HEK293 (cell line): Measurements from ENCODE around the gene GALNT1.

Source experiments
- CTCF ChIA-PET: fragments of 350-600 bp; formaldehyde crosslinking; extraction: SDS; loops from one replicate; lab custom pipeline; 2021; ENCODE audit warnings: antibody characterized with exemption; lab: Yijun Ruan, JAX
- POLR2A ChIA-PET: fragments of 300-600 bp; formaldehyde crosslinking; extraction: SDS; loops from one replicate; lab custom pipeline; 2020; ENCODE audit warnings: antibody characterized with exemption, inconsistent platforms; lab: Yijun Ruan, JAX
- H3K27ac ChIP-seq: fragments of 200-500 bp; sonication (Bioruptor generic); 2 replicates; pipeline ENCODE4 v1.5.1; 2014; ENCODE audit warnings: low read depth, low read length, control low read depth, inconsistent platforms; ENCODE audit errors: extremely low read depth
- H3K36me3 ChIP-seq, 2 experiments: fragments of 200-500 bp in 1 of 2; sonication (Bioruptor generic) in 1 of 2; 1 replicate in 1 of 2; 2 replicates in 1 of 2; pipeline ENCODE4 v1.5.1; 2014 to 2017; ENCODE audit warnings: inconsistent platforms in 2 of 2, low read length in 2 of 2; ENCODE audit not compliant: control insufficient read depth in 2 of 2, insufficient read depth in 1 of 2
- H3K4me1 ChIP-seq: fragments of 200-500 bp; sonication (Bioruptor generic); 2 replicates; pipeline ENCODE4 v1.5.1; 2014; ENCODE audit warnings: mild to moderate bottlenecking, low read length, inconsistent platforms; ENCODE audit not compliant: control insufficient read depth, insufficient read depth
- H3K4me3 ChIP-seq: 2 replicates; pipeline ENCODE4 v1.5.1; 2011; ENCODE audit warnings: low read depth, mild to moderate bottlenecking, control low read depth, low read length, moderate library complexity
- H3K9me3 ChIP-seq: fragments of 200-500 bp; sonication (Bioruptor generic); 2 replicates; pipeline ENCODE4 v1.5.1; 2014; ENCODE audit warnings: low read depth, low read length, inconsistent platforms; ENCODE audit not compliant: control insufficient read depth, insufficient read depth
- BCL11B ChIP-seq: fragments of 450-650 bp; formaldehyde crosslinking; IDR thresholded peaks from 2 replicates; pipeline ENCODE4 v1.5.1; 2016; ENCODE audit warnings: low read depth, missing biosample characterization, missing genetic modification characterization
- ELK4 ChIP-seq: IDR thresholded peaks from 2 replicates; pipeline ENCODE4 v1.6.1; 2011; ENCODE audit warnings: mild to moderate bottlenecking, low read depth, low read length, borderline replicate concordance
- GLI4 ChIP-seq: fragments of 450-650 bp; formaldehyde crosslinking; IDR thresholded peaks from 2 replicates; pipeline ENCODE4 v1.5.1; 2016; ENCODE audit warnings: missing biosample characterization, missing genetic modification characterization
- HIC1 ChIP-seq: fragments of 450-650 bp; formaldehyde crosslinking; IDR thresholded peaks from 2 replicates; pipeline ENCODE4 v1.5.1; 2016; ENCODE audit warnings: missing biosample characterization, missing genetic modification characterization
- HOXD13 ChIP-seq: sonication (generic); formaldehyde crosslinking; IDR thresholded peaks from 2 replicates; pipeline ENCODE4 v1.8.0; 2022; ENCODE audit warnings: missing genetic modification reagents, borderline replicate concordance
- TRIM28 ChIP-seq: IDR thresholded peaks from 2 replicates; pipeline ENCODE4 v1.6.1; 2011; ENCODE audit warnings: low read length, control low read depth, borderline replicate concordance
- YY1 ChIP-seq: fragments of 450-650 bp; formaldehyde crosslinking; IDR thresholded peaks from 2 replicates; pipeline ENCODE4 v1.5.1; 2018; ENCODE audit warnings: missing biosample characterization, missing genetic modification characterization
- ZBTB17 ChIP-seq: fragments of 450-650 bp; formaldehyde crosslinking; IDR thresholded peaks from 2 replicates; pipeline ENCODE4 v1.5.1; 2016; ENCODE audit warnings: missing biosample characterization, missing genetic modification characterization
- ZFHX2 ChIP-seq: fragments of 450-650 bp; formaldehyde crosslinking; conservative IDR thresholded peaks from 2 replicates; pipeline ENCODE4 v1.5.1; 2016; ENCODE audit warnings: missing biosample characterization, missing genetic modification characterization
- ZNF2 ChIP-seq: fragments of 450-650 bp; formaldehyde crosslinking; IDR thresholded peaks from 2 replicates; pipeline ENCODE4 v1.5.1; 2016; ENCODE audit warnings: missing biosample characterization, missing genetic modification characterization
- ZNF24 ChIP-seq: fragments of 450-650 bp; formaldehyde crosslinking; IDR thresholded peaks from 2 replicates; pipeline ENCODE4 v1.5.1; 2016; ENCODE audit warnings: missing biosample characterization, missing genetic modification characterization
- ZNF274 ChIP-seq, 2 experiments: fragments of 200-500 bp in 1 of 2; fragments of 450-650 bp in 1 of 2; sonication (Bioruptor generic) in 1 of 2; formaldehyde crosslinking in 1 of 2; IDR thresholded peaks; 2 replicates each; pipeline versions ENCODE4 v1.5.1 to v1.6.1; 2014 to 2016; ENCODE audit warnings: borderline replicate concordance in 1 of 2, inconsistent platforms in 1 of 2, low read length in 1 of 2, missing biosample characterization in 1 of 2, missing genetic modification characterization in 1 of 2
- ZNF324 ChIP-seq: fragments of 450-650 bp; formaldehyde crosslinking; IDR thresholded peaks from 2 replicates; pipeline ENCODE4 v1.5.1; 2016; ENCODE audit warnings: missing biosample characterization, missing genetic modification characterization
- ZNF530 ChIP-seq: fragments of 450-650 bp; formaldehyde crosslinking; IDR thresholded peaks from 2 replicates; pipeline ENCODE4 v1.5.1; 2016; ENCODE audit warnings: low read depth, missing biosample characterization, missing genetic modification characterization
- ZNF549 ChIP-seq: fragments of 450-650 bp; IDR thresholded peaks from 2 replicates; pipeline ENCODE4 v1.5.1; 2018; ENCODE audit warnings: missing biosample characterization, missing genetic modification characterization, mild to moderate bottlenecking, inconsistent platforms, moderate library complexity
- ZNF747 ChIP-seq: fragments of 450-650 bp; formaldehyde crosslinking; IDR thresholded peaks from 2 replicates; pipeline ENCODE4 v1.5.1; 2016; ENCODE audit warnings: missing biosample characterization, missing genetic modification characterization
- ZNF76 ChIP-seq: fragments of 450-650 bp; formaldehyde crosslinking; IDR thresholded peaks from 2 replicates; pipeline ENCODE4; 2016; ENCODE audit warnings: low read depth, missing biosample characterization, missing genetic modification characterization, borderline replicate concordance
- ZNF785 ChIP-seq: fragments of 450-650 bp; formaldehyde crosslinking; IDR thresholded peaks from 2 replicates; pipeline ENCODE4 v1.5.1; 2016; ENCODE audit warnings: missing biosample characterization, missing genetic modification characterization
- ZSCAN16 ChIP-seq: fragments of 450-650 bp; formaldehyde crosslinking; IDR thresholded peaks from 2 replicates; pipeline ENCODE4 v1.5.1; 2016; ENCODE audit warnings: missing biosample characterization, missing genetic modification characterization
- ZXDB ChIP-seq: fragments of 450-650 bp; formaldehyde crosslinking; IDR thresholded peaks from 2 replicates; pipeline ENCODE4 v1.5.1; 2016; ENCODE audit warnings: missing biosample characterization, missing genetic modification characterization
- TF ChIP-seq, protein P1 (sequence below): fragments of 450-650 bp; formaldehyde crosslinking; IDR thresholded peaks from 2 replicates; pipeline ENCODE4 v1.5.1; 2016; ENCODE audit warnings: missing biosample characterization, missing genetic modification characterization, borderline replicate concordance
- TF ChIP-seq, protein P2 (sequence below): fragments of 450-650 bp; formaldehyde crosslinking; IDR thresholded peaks from 2 replicates; pipeline ENCODE4 v1.5.1; 2016; ENCODE audit warnings: missing biosample characterization, missing genetic modification characterization, borderline replicate concordance

Gene GALNT1

DNA sequence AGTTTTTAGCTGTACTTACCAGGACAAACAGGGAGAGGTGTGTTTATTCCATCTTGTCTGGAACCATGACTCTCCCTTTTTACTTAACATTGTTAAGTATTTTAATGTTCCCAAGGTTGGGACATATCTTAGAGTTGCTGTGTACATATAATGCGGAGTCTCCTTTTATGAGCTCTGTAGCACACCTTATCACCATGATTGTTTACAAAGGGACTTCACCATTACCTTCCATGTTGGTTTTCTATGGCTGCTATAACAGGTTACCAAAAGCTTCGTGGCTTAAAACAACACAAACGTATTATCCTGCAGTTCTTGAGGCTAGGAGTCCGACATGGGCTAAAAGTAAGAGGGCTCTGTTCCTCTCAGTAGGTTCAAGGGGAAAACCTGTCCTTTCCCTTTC is 164.3 kb downstream of the GALNT1 start (continued):
- no peak for TF ChIP-seq ZNF324 (tag by site-specific recombination)
- no peak for TF ChIP-seq GLI4
- TF ChIP-seq ZFHX2 (tag by site-specific recombination) = no peak
- no peak for TF ChIP-seq ZBTB17

DNA sequence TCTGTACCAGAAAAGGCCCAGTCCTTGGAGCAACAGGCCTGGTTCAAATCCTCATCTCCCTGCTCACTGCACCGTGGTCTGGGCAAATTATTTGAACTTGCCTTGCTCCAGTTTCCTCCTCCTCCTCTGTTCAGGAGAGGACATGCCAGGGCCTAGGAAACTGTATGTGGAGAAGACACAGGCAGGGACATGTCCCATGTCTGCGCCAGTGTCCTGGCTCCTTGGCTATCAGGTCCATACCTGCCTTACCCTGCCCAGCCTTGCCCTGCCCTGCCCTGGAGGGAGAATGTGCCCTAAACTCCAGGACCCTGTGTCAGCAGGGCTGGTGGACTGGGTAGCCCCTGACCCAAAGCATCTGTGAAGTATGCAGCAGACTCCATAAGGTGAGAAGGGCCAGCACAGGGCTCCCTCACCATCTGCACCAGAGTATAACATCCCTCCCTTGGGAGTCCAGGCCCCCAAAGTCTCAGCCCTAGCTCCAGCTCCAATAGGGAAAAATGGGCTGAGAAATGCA is 165.3 kb downstream of the GALNT1 start:
- CTCF ChIA-PET = interaction anchor here (0.6 to 0.7 kb wide), 3 partner anchors 12 to 399 kb away, joined by 3 read pairs; no protein-coding TSS in a partner anchor
- H3K9me3 ChIP-seq = no peaks in the 10 kb centered on the region
- TF ChIP-seq ZNF274 (IDR thresholded peaks at IDR 0.05; ENCODE audit: low read length) (no peak), ZNF274 (tag by site-specific recombination; IDR thresholded peaks at IDR 0.05; ENCODE audit: borderline replicate concordance) (no peak), BCL11B (tag by site-specific recombination) (no peak), ZNF530 (no peak), HIC1 (tag by site-specific recombination) (no peak), ZNF549 (no peak), ZSCAN16 (tag by site-specific recombination) (no peak), ZNF785 (tag by site-specific recombination) (no peak), HOXD13 (CRISPR knock-in tag) (no peak), TRIM28 (no peak), ELK4 (no peak), YY1 (tag by site-specific recombination) (no peak), ZXDB (tag by site-specific recombination) (no peak)
- TF ChIP-seq, protein P1, sequence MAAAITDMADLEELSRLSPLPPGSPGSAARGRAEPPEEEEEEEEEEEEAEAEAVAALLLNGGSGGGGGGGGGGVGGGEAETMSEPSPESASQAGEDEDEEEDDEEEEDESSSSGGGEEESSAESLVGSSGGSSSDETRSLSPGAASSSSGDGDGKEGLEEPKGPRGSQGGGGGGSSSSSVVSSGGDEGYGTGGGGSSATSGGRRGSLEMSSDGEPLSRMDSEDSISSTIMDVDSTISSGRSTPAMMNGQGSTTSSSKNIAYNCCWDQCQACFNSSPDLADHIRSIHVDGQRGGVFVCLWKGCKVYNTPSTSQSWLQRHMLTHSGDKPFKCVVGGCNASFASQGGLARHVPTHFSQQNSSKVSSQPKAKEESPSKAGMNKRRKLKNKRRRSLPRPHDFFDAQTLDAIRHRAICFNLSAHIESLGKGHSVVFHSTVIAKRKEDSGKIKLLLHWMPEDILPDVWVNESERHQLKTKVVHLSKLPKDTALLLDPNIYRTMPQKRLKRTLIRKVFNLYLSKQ (tag by site-specific recombination) = no peak
- TF ChIP-seq, all 188 proteins: peak for 0
- no peak overlapping the region for H3K4me3 ChIP-seq
- H3K4me1 ChIP-seq = no peaks in the 10 kb centered on the region
- POLR2A ChIA-PET = no interaction called here
- H3K36me3 ChIP-seq = no peaks in the 10 kb centered on the region
- no peak overlapping the region for H3K27ac ChIP-seq

DNA sequence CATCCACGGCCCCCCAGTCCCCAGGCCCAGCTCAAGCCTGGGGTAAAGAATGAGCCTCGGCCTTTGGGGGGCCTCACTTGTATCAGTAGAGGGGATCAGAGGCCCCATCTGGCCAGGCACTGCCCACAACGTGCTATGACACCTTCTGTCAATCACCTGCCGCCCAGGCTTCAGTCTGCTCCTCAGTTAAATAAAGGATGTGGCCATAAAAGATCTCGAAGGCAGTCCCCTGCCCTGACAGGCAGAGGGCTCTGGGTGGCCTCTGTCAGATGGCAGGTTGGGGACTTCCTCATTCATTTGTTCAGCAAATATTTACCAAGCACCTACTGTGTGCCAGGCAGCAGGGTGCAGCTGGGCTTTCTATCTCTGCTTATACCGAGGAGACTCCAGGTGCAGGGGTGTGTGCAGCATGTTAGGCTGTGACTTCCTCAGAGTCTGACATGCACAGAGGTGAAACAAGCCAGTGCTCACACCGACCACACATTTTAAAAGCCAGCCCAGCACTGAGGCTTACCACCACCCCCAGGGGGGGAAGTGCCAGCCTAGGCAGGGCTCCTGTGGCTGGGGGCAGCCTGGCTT is 166.4 kb downstream of the GALNT1 start:
- Histone ChIP-seq H3K4me3 (no peak overlapping the region), H3K4me1 (no peaks in the 10 kb centered on the region), H3K9me3 (no peaks in the 10 kb centered on the region), H3K27ac (no peak overlapping the region), H3K36me3 (no peaks in the 10 kb centered on the region)
- TF ChIP-seq ZNF76 (tag by site-specific recombination) (no peak), TRIM28 (no peak), ZNF2 (tag by site-specific recombination) (no peak), GLI4 (no peak), ZNF24 (tag by site-specific recombination) (no peak), ZNF747 (tag by site-specific recombination) (no peak), YY1 (tag by site-specific recombination) (no peak), ZNF530 (no peak)
- TF ChIP-seq, protein P2, sequence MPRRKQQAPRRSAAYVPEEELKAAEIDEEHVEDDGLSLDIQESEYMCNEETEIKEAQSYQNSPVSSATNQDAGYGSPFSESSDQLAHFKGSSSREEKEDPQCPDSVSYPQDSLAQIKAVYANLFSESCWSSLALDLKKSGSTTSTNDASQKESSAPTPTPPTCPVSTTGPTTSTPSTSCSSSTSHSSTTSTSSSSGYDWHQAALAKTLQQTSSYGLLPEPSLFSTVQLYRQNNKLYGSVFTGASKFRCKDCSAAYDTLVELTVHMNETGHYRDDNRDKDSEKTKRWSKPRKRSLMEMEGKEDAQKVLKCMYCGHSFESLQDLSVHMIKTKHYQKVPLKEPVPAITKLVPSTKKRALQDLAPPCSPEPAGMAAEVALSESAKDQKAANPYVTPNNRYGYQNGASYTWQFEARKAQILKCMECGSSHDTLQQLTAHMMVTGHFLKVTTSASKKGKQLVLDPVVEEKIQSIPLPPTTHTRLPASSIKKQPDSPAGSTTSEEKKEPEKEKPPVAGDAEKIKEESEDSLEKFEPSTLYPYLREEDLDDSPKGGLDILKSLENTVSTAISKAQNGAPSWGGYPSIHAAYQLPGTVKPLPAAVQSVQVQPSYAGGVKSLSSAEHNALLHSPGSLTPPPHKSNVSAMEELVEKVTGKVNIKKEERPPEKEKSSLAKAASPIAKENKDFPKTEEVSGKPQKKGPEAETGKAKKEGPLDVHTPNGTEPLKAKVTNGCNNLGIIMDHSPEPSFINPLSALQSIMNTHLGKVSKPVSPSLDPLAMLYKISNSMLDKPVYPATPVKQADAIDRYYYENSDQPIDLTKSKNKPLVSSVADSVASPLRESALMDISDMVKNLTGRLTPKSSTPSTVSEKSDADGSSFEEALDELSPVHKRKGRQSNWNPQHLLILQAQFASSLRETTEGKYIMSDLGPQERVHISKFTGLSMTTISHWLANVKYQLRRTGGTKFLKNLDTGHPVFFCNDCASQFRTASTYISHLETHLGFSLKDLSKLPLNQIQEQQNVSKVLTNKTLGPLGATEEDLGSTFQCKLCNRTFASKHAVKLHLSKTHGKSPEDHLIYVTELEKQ (tag by site-specific recombination) = no peak
- TF ChIP-seq, protein P1 (tag by site-specific recombination) = no peak
- CTCF ChIA-PET = no interaction called here
- POLR2A ChIA-PET = no interaction called here
